WTC11 (cell line): ENCODE measurements around the gene GRID2.

ENCODE experiments used
- ARID4B ChIP-seq: sonication (generic); formaldehyde crosslinking; IDR thresholded peaks from 2 replicates; pipeline ENCODE4 v1.8.0; 2023; ENCODE audit warnings: missing genetic modification reagents, mild to moderate bottlenecking, borderline replicate concordance
- E2F4 ChIP-seq: sonication (generic); formaldehyde crosslinking; IDR thresholded peaks from 2 replicates; pipeline ENCODE4 v1.8.1; 2022; ENCODE audit warnings: low read depth, mild to moderate bottlenecking, moderate library complexity, missing genetic modification reagents, borderline replicate concordance
- NR3C1 ChIP-seq: sonication (generic); formaldehyde crosslinking; conservative IDR thresholded peaks from 2 replicates; pipeline ENCODE4 v1.8.1; 2023; ENCODE audit warnings: low read depth, mild to moderate bottlenecking, missing genetic modification reagents
- OVOL2 ChIP-seq: fragments of 250-450 bp; sonication (Bioruptor Pico); IDR thresholded peaks from 2 replicates; pipeline ENCODE4 v1.9.0; 2021; ENCODE audit warnings: mild to moderate bottlenecking, borderline replicate concordance
- TF ChIP-seq, protein P1 (sequence below): fragments of 250-450 bp; sonication (Bioruptor Pico); IDR thresholded peaks from 2 replicates; pipeline ENCODE4 v2.1.2; 2022; ENCODE audit warnings: mild to moderate bottlenecking, moderate library complexity
- TF ChIP-seq, protein P2 (sequence below): fragments of 200-600 bp; IDR thresholded peaks from 2 replicates; pipeline ENCODE4 v1.8.0; 2022; ENCODE audit warnings: antibody characterized with exemption
- TF ChIP-seq, protein P3 (sequence below): sonication (generic); formaldehyde crosslinking; IDR thresholded peaks from 2 replicates; pipeline ENCODE4 v1.8.0; 2022; ENCODE audit warnings: mild to moderate bottlenecking, missing genetic modification reagents

GRCh38 chr4:92840880-92841279, 537.1 kb downstream of the GRID2 start:
- TF ChIP-seq NR3C1 (CRISPR knock-in tag) (no peak), ARID4B (CRISPR knock-in tag) (no peak), OVOL2 (CRISPR knock-in tag) (no peak), E2F4 (CRISPR knock-in tag) (no peak)
- TF ChIP-seq, protein P1, sequence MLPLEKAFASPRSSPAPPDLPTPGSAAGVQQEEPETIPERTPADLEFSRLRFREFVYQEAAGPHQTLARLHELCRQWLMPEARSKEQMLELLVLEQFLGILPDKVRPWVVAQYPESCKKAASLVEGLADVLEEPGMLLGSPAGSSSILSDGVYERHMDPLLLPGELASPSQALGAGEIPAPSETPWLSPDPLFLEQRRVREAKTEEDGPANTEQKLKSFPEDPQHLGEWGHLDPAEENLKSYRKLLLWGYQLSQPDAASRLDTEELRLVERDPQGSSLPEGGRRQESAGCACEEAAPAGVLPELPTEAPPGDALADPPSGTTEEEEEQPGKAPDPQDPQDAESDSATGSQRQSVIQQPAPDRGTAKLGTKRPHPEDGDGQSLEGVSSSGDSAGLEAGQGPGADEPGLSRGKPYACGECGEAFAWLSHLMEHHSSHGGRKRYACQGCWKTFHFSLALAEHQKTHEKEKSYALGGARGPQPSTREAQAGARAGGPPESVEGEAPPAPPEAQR (CRISPR knock-in tag), result no peak
- TF ChIP-seq, protein P2, sequence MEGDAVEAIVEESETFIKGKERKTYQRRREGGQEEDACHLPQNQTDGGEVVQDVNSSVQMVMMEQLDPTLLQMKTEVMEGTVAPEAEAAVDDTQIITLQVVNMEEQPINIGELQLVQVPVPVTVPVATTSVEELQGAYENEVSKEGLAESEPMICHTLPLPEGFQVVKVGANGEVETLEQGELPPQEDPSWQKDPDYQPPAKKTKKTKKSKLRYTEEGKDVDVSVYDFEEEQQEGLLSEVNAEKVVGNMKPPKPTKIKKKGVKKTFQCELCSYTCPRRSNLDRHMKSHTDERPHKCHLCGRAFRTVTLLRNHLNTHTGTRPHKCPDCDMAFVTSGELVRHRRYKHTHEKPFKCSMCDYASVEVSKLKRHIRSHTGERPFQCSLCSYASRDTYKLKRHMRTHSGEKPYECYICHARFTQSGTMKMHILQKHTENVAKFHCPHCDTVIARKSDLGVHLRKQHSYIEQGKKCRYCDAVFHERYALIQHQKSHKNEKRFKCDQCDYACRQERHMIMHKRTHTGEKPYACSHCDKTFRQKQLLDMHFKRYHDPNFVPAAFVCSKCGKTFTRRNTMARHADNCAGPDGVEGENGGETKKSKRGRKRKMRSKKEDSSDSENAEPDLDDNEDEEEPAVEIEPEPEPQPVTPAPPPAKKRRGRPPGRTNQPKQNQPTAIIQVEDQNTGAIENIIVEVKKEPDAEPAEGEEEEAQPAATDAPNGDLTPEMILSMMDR, result no peak
- TF ChIP-seq, protein P3, sequence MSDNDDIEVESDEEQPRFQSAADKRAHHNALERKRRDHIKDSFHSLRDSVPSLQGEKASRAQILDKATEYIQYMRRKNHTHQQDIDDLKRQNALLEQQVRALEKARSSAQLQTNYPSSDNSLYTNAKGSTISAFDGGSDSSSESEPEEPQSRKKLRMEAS (CRISPR knock-in tag), result no peak
